C4-2B (cell line): ENCODE measurements around the gene CYB561D2.
A peak's percentile ranks its signal among the peaks of the same experiment; 100 is the strongest.

ENCODE experiments used
- H3K27ac ChIP-seq: fragments of 450-650 bp; 2 replicates; pipeline ENCODE4 v1.5.1; 2017
- ZFX ChIP-seq: fragments of 450-650 bp; IDR thresholded peaks from 2 replicates; pipeline ENCODE4 v1.6.1; 2017
- TF ChIP-seq, protein P1 (sequence below): fragments of 450-650 bp; conservative IDR thresholded peaks from 2 replicates; pipeline ENCODE4 v1.5.1; 2017; ENCODE audit warnings: mild to moderate bottlenecking

CYB561D2 gene

DNA sequence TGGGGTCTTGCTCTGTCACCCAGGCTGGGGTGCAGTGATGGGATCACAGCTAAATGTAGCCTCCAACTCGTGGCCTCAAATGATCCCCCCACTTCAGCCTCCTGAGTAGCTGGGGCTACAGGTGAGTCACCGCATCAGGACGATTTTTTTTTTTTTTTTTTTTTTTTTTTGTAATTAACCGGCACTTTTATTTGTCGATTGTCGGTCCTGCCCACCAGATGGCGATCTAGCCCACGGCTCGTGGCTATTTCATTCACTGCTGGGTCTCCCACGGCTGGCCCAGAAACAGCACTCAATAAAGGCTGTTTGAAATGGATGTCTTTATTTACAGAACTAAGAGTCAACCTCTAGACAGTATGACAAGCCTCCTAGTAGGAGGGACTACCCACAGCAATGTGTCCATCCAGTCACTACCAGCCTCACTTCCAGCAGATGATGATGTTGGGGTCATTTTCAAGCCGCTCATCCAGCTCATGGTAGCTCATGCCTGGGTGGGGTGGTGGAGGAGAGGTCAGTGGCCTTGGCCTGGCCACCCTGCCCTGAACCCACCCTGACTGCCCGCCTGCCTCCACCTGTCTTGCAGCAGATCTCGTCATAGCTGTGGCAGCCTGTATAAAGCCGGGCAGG lies 3.4 kb upstream of the CYB561D2 start:
- no peak overlapping the region for H3K27ac ChIP-seq
- TF ChIP-seq ZFX: no peak
- TF ChIP-seq, protein P1, sequence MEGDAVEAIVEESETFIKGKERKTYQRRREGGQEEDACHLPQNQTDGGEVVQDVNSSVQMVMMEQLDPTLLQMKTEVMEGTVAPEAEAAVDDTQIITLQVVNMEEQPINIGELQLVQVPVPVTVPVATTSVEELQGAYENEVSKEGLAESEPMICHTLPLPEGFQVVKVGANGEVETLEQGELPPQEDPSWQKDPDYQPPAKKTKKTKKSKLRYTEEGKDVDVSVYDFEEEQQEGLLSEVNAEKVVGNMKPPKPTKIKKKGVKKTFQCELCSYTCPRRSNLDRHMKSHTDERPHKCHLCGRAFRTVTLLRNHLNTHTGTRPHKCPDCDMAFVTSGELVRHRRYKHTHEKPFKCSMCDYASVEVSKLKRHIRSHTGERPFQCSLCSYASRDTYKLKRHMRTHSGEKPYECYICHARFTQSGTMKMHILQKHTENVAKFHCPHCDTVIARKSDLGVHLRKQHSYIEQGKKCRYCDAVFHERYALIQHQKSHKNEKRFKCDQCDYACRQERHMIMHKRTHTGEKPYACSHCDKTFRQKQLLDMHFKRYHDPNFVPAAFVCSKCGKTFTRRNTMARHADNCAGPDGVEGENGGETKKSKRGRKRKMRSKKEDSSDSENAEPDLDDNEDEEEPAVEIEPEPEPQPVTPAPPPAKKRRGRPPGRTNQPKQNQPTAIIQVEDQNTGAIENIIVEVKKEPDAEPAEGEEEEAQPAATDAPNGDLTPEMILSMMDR: peak; percentile 83

DNA sequence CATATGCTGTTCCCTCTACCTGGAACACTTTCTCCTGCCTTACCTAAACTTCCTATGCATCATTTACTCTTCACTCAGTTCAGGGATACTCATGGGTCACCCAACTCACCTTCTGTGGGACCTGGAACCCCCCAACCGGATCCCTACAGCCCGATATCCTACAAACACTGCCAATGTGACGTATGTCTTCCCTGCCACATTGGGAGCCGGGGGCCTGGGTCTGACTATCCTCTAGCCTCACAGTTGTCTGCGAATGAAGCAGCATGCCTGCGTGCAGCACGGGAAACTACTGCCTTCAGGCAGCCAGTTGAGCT lies 492 bp upstream of the CYB561D2 start:
- no peak for TF ChIP-seq ZFX
- TF ChIP-seq, protein P1: no peak
- H3K27ac ChIP-seq: peak overlapping the region; percentile 87

DNA sequence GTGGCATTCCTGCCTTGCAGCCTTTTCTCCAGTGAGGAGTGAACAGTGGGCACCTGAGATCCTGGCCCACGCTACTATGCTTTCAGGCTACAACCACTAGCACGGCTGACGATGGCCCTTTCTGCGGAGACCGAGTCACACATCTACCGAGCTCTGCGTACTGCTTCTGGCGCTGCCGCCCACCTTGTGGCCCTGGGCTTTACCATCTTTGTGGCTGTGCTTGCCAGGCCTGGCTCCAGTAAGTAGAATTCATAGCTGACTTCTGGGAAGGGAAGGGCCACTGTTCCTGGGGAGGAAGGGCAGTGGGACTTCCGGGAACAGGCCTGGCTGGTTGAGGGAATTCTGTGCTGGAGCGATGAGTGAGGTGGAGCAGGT lies 648 bp downstream of the CYB561D2 start:
- TF ChIP-seq, protein P1: no peak
- H3K27ac ChIP-seq: peak overlapping the region; percentile 87

DNA sequence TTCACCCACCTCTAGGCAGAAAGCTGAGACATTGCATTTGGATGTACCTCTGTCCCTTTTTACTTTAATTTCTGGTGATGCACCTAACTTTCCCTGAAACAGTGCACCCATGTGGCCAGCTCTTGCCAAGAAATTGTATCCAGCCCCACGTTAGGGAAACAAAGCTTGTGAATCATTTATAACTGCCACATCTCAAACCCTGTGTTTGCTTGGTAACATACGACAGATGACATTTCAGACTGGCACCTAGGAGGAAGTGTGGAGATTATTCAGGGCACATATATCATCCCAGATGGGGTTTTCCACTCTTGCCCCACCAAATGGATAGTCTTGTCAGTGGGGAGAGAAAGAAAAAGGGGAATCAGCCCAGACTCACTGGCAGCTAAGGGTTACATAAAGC lies 2.1 kb downstream of the CYB561D2 start:
- TF ChIP-seq ZFX: no peak
- TF ChIP-seq, protein P1: no peak; the same call in 1 of the 2 replicates
- no peak overlapping the region for H3K27ac ChIP-seq

DNA sequence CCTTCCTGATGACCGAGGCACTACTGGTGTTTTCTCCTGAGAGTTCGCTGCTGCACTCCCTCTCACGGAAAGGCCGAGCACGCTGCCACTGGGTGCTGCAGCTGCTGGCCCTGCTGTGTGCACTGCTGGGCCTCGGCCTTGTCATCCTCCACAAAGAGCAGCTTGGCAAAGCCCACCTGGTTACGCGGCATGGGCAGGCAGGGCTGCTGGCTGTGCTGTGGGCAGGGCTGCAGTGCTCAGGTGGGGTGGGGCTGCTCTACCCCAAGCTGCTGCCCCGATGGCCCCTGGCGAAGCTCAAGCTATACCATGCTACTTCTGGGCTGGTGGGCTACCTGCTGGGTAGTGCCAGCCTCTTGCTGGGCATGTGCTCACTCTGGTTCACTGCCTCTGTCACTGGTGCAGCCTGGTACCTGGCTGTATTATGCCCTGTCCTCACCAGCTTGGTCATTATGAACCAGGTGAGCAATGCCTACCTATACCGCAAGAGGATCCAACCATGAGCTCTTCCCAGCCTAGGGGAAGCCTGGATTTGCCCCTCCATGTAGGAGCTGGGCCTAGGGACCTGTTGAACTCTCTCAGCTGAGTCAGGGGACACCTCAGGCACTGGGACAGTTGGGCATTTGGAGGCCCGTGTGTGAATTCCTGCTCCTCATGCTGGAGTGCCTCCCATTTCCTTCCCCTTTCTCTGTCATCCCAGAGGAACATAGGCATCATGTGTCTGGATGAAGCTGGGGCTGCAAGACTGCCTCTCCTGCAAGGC lies 2.8 kb downstream of the CYB561D2 start:
- TF ChIP-seq ZFX: no peak
- TF ChIP-seq, protein P1: no peak
- H3K27ac ChIP-seq: no peak overlapping the region

DNA sequence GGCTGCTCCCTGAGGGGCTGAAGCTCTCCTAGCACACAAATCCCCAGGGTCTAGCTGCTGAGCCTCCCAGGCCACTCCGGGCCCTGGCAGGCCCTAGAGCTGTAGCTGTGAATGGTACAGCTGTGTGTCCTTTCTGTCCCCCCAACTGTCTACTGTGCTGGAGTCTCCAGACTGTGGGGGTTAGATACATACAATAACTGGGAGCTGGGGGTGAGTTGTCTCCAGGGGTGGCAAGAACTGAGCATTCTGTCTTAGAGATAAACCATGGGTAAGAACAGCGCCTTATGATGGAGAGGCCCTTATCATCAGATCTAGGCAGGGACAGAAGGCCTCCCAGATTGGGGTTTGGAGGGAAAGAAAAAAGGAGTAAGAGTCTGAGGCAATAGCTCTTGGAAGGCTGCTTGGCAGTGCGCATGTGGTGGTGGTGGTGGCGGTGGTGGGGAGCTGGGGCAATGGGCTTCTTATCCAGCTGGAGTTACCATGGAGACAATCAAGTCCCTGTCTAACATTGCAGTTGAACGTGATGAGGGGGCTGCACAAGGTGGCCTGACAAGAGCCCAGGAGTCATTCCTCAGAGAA lies 3.6 kb downstream of the CYB561D2 start:
- no peak overlapping the region for H3K27ac ChIP-seq
- TF ChIP-seq, protein P1: no peak

DNA sequence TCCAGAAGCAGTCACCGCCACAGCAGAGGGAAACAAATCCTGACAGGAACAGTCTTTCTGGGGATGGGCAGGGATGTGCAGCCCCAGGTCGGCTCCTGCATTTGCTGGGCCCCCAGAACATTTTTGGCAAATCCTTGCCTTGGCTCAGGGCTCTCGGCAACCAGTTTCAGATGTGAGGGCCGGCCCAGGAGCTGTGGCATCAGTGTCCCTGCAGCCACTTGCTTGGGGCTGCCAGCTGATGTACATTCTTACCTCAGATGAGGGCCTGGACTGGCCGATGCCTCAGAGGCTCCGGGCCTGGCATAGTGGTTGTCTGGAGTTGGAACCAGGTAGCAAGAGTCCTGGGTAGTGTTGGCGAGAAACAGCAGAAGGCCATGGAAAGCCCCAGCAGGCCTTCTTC lies 4.2 kb downstream of the CYB561D2 start:
- no peak for TF ChIP-seq ZFX
- TF ChIP-seq, protein P1: no peak
- no peak overlapping the region for H3K27ac ChIP-seq
